SU-DHL-6 (cell line): ENCODE results near the gene ARF4.

ENCODE experiments used
- CTCF ChIP-seq: fragments of 200-600 bp; sonication (generic); IDR thresholded peaks from one replicate; pipeline ENCODE4 v1.5.1; 2017; ENCODE audit warnings: antibody characterized with exemption, mild to moderate bottlenecking, low read length, moderate library complexity; ENCODE audit not compliant: insufficient read depth, poor library complexity, severe bottlenecking
- EZH2phosphoT487 ChIP-seq: fragments of 200-600 bp; sonication (generic), shearing (Covaris generic); conservative IDR thresholded peaks from 2 replicates; pipeline ENCODE4 v1.6.1; 2018; ENCODE audit warnings: mild to moderate bottlenecking, antibody characterized with exemption, low read length, moderate library complexity, mixed read lengths

GRCh38 chr3:57555306-57555705, 41.8 kb downstream of the ARF4 start:
- TF ChIP-seq CTCF, result no peak
- no peak for TF ChIP-seq EZH2phosphoT487
